SU-DHL-6 (cell line): ENCODE results near the gene SIRT7.

ENCODE experiments used
- H2AFZ ChIP-seq: fragments of 200-600 bp; sonication (generic); 2 replicates; pipeline ENCODE4 v1.6.1; 2014; ENCODE audit warnings: low read depth, mild to moderate bottlenecking, moderate library complexity, mixed read lengths, antibody characterized with exemption, low read length; ENCODE audit not compliant: severe bottlenecking
- H3F3A ChIP-seq: fragments of 200-600 bp; shearing (Covaris generic); 2 replicates; pipeline ENCODE4 v1.6.0; 2016; ENCODE audit warnings: antibody characterized with exemption, mild to moderate bottlenecking; ENCODE audit not compliant: insufficient read depth
- H3K27ac ChIP-seq: fragments of 200-600 bp; sonication (generic); 2 replicates; pipeline ENCODE4 v1.5.1; 2016; ENCODE audit warnings: low read depth, mild to moderate bottlenecking, low read length, moderate library complexity, mixed read lengths
- H3K27me3 ChIP-seq: fragments of 200-600 bp; sonication (generic), shearing (Covaris generic); 2 replicates; pipeline ENCODE4 v1.6.0; 2014; ENCODE audit warnings: mild to moderate bottlenecking, low read length
- H3K36me3 ChIP-seq: fragments of 200-600 bp; sonication (generic); 2 replicates; pipeline ENCODE4 v1.6.1; 2014; ENCODE audit warnings: mild to moderate bottlenecking, low read length, mixed read lengths
- H3K4me2 ChIP-seq: fragments of 300-600, 200-600 bp; shearing (Covaris generic), sonication (generic); 2 replicates; pipeline ENCODE4 v1.6.0; 2014; ENCODE audit warnings: low read length, low read depth, mild to moderate bottlenecking; ENCODE audit not compliant: poor library complexity, severe bottlenecking
- H3K4me3 ChIP-seq: fragments of 200-600 bp; sonication (generic); 2 replicates; pipeline ENCODE4 v1.5.1; 2014; ENCODE audit warnings: antibody characterized with exemption, low read length, mild to moderate bottlenecking, mixed read lengths; ENCODE audit not compliant: insufficient read depth, poor library complexity, severe bottlenecking
- H3K79me2 ChIP-seq: fragments of 200-600 bp; sonication (generic); 2 replicates; pipeline ENCODE4 v1.6.1; 2014; ENCODE audit warnings: mild to moderate bottlenecking, low read length, moderate library complexity; ENCODE audit not compliant: insufficient read depth
- H3K9ac ChIP-seq: fragments of 200-600 bp; sonication (generic); 2 replicates; pipeline ENCODE4 v1.7.0; 2014; ENCODE audit warnings: mild to moderate bottlenecking, low read length
- H3K9me2 ChIP-seq: fragments of 200-600 bp; sonication (generic); replicated peaks from 2 replicates; pipeline ENCODE4 v1.6.1; 2014; ENCODE audit warnings: low read length; ENCODE audit not compliant: insufficient read depth
- H3K9me3 ChIP-seq: fragments of 200-600 bp; sonication (generic); 2 replicates; pipeline ENCODE4 v1.6.1; 2014; ENCODE audit warnings: low read length, mixed read lengths; ENCODE audit not compliant: insufficient read depth
- H4K20me1 ChIP-seq: fragments of 200-600 bp; sonication (generic); 2 replicates; pipeline ENCODE4 v1.6.1; 2014; ENCODE audit warnings: low read depth, mild to moderate bottlenecking, antibody characterized with exemption, low read length, moderate library complexity, mixed read lengths
- EZH2phosphoT487 ChIP-seq: fragments of 200-600 bp; sonication (generic), shearing (Covaris generic); conservative IDR thresholded peaks from 2 replicates; pipeline ENCODE4 v1.6.1; 2018; ENCODE audit warnings: mild to moderate bottlenecking, antibody characterized with exemption, low read length, moderate library complexity, mixed read lengths
- TF ChIP-seq, protein P1 (sequence below): fragments of 200-600 bp; sonication (generic); IDR thresholded peaks from one replicate; pipeline ENCODE4 v1.5.1; 2017; ENCODE audit warnings: antibody characterized with exemption, mild to moderate bottlenecking, low read length, moderate library complexity; ENCODE audit not compliant: insufficient read depth, poor library complexity, severe bottlenecking

Gene SIRT7

DNA sequence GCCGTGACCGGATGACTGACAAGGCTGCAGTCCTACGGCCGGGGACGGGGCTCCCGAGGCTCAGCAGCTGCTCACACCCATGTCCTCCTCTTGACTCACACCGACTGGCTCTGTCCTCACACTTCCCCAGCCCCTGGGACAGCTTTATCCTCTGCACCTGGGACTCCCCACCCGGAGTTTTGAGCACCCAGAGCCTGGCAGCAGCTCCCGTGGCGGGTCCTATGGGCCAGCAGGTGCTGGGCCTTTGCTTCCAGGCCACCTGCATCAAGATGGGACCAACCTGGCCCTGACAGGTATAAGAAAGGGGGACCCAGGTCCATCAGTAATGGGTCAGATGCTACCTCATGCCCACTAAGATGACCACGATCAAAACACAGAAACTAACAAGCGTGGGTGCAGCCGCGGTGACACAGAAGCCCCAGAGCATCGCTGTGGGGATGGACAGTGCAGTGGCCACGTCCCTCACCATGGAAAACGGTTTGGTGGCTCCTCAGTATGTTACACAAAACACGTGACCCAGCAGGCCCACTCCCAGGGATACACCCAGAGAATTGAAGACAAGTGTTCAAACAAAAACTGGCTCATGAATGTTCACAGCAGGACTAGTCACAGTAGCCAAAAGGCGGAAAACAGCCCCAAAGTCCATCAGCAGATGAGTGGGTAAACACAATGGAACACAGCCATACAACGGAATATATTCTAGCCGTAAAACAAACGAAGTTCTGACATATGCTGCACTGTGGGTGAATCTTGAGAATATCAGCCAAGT lies 46.3 kb upstream of the SIRT7 start:
- Histone ChIP-seq H4K20me1 (no peaks in the 10 kb centered on the region), H2AFZ (no peak overlapping the region), H3K9ac (no peak overlapping the region), H3K9me3 (no peaks in the 10 kb centered on the region), H3F3A (peaks cover 33% of the 10 kb centered on the region), H3K79me2 (peaks cover 2% of the 10 kb centered on the region), H3K4me3 (no peak overlapping the region), H3K36me3 (no peaks in the 10 kb centered on the region), H3K27me3 (no peaks in the 10 kb centered on the region), H3K27ac (0 out of 2 replicates have a peak overlapping the region, but pooled peaks have one; percentile 12), H3K9me2 (no peaks in the 10 kb centered on the region), H3K4me2 (no peak overlapping the region)
- TF ChIP-seq, protein P1, sequence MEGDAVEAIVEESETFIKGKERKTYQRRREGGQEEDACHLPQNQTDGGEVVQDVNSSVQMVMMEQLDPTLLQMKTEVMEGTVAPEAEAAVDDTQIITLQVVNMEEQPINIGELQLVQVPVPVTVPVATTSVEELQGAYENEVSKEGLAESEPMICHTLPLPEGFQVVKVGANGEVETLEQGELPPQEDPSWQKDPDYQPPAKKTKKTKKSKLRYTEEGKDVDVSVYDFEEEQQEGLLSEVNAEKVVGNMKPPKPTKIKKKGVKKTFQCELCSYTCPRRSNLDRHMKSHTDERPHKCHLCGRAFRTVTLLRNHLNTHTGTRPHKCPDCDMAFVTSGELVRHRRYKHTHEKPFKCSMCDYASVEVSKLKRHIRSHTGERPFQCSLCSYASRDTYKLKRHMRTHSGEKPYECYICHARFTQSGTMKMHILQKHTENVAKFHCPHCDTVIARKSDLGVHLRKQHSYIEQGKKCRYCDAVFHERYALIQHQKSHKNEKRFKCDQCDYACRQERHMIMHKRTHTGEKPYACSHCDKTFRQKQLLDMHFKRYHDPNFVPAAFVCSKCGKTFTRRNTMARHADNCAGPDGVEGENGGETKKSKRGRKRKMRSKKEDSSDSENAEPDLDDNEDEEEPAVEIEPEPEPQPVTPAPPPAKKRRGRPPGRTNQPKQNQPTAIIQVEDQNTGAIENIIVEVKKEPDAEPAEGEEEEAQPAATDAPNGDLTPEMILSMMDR: no peak
- TF ChIP-seq EZH2phosphoT487: no peak

DNA sequence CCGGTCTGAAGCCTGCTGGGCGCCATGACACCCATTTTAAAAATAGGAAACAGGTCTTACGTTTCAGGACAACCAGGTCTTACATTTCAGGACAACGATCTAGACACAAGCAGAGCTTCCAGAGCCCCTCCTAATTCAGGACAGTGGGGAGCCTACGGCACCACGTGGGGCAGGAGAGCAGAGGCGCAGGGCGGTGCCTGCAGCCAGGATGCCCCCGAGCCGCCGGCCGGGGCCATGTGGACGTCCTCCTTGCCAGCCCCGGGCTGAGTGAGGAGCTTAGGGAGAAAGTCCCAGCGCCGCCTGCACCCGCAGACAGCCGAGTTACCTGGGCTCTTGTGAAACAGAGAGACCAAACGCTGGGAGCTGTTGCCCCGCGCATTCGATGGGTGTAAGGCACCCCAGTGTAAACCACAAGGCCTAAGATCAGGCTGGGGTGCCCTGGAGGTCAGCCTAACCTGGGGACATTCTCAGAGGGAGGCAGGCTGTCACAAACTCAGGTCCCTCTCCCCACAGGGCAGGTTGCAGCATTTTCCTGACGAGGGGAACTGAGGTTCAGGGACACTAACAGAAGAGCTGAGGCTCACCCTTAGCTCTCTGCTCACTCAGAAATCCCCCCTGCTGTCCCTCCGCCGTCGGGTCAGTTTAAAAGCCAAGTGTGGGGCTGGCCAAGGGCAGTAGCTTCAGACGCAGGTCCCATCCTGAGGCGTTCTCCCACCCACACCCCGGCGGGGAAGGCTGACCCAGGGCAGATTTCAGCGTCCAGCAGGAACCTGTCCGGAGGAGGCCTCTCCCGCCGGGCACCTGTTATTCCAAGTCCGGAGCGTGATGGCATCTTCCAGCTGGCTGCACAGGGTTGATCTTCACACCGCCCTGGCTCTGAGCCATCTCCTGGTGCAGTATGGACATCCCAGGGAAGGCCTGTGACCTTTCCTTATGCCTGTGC lies 44.8 kb upstream of the SIRT7 start:
- H3K36me3 ChIP-seq: no peaks in the 10 kb centered on the region
- no peak overlapping the region for H3K9ac ChIP-seq
- no peak overlapping the region for H3K27ac ChIP-seq
- peaks cover 29% of the 10 kb centered on the region for H3F3A ChIP-seq
- peaks cover 17% of the 10 kb centered on the region for H3K79me2 ChIP-seq
- H3K4me2 ChIP-seq: no peak overlapping the region
- no peak overlapping the region for H3K4me3 ChIP-seq
- no peak for TF ChIP-seq EZH2phosphoT487
- TF ChIP-seq, protein P1: no peak
- no peak overlapping the region for H2AFZ ChIP-seq
- no peaks in the 10 kb centered on the region for H3K9me3 ChIP-seq
- H4K20me1 ChIP-seq: no peaks in the 10 kb centered on the region
- no peaks in the 10 kb centered on the region for H3K27me3 ChIP-seq
- no peaks in the 10 kb centered on the region for H3K9me2 ChIP-seq

DNA sequence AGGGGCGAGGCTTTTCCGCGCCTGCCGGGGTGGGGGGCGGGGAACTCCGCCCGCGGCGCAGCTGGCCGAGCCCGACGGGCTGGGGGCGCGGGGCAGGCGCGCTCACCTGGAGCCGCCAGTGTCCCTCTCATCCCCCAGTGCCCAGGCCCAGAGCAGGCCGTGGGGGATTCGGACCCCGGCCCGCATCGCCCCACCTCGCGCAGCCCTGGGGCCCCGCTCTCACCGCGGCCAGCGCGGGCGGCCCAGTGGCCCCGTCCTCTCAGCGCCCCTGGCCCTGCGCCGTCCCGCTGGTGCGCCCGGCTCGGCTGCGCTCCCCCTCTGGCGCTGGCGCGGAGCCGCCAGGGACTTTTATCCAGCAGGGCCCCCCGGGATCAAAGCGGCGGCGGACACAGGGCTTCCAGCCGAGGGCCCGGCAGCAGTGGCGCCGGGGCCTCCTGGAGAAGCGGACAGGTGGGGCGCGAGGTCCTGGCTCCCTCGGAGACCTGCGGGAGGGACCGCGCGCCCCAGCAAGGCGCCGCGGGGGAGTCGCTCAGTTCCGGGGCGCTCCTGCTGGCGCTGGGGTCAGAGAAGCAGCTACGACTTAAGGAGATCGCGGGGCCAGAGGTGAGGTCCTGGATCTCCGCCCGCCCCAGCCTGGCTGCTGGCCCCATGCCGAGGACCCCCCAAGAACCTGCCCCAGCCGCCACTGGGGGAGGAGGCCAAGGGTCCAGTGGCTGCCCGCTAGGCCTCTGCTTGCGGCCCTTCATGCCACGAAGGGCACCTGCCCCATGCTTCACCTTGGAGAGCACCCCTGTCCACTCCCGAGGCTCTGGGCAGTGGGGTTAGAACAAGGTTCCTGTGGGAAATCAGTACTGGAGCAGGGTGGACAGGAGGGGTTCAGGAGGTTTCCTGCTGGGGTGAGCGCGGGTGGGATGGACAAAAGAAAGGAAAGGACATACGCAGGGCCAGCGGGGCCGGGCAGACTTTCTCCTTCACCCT lies 43.8 kb upstream of the SIRT7 start:
- Histone ChIP-seq H3F3A (peaks cover 22% of the 10 kb centered on the region), H3K9me2 (no peaks in the 10 kb centered on the region), H3K79me2 (peaks cover 26% of the 10 kb centered on the region), H4K20me1 (no peaks in the 10 kb centered on the region), H3K9me3 (no peaks in the 10 kb centered on the region), H3K27ac (no peak overlapping the region), H3K36me3 (no peaks in the 10 kb centered on the region), H3K27me3 (no peaks in the 10 kb centered on the region), H3K4me3 (no peak overlapping the region), H3K4me2 (no peak overlapping the region), H3K9ac (no peak overlapping the region), H2AFZ (no peak overlapping the region)
- TF ChIP-seq, protein P1: no peak
- no peak for TF ChIP-seq EZH2phosphoT487
